GM21723 (cell line): ENCODE measurements around the gene EPB41L2.
"Not testable (repeated sequence)": the region's sequence is repeated elsewhere in the genome, so short reads cannot be mapped to it uniquely, and the experiment has no call there.

Experiments
- ATAC-seq: cut with Tn5 transposase; IDR thresholded peaks from one replicate; pipeline ENCODE4 v1.9.1; 2021; ENCODE audit warnings: mild to moderate bottlenecking, moderate library complexity; ENCODE audit not compliant: unreplicated experiment

EPB41L2 gene

DNA sequence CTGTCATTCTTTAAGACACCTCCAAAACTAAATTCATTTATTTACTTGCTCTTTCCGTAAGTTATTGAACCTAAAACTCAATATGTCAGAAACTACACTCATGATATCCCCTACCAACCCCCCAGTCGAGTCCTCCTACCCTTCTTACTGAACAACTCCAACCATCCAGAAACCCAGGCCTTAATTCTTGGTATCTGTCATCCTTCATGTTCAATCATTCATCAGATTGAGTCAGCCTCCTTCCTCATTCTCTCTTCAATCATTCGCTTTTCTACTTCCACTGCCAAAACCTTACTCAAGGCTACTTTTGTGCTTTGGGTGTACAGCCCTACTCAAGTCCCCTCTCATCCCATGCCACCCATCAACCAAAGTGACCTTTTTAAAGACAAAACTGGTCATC is 140.1 kb downstream of the EPB41L2 start:
- ATAC-seq: no peak

GRCh38 chr6:130920969-130921368 is 142.1 kb downstream of the EPB41L2 start:
- no peak for ATAC-seq

GRCh38 chr6:130918171-130918570 is 144.9 kb downstream of the EPB41L2 start:
- ATAC-seq: no peak

GRCh38 chr6:130915606-130916005 is 147.4 kb downstream of the EPB41L2 start:
- ATAC-seq: not testable (repeated sequence)

DNA sequence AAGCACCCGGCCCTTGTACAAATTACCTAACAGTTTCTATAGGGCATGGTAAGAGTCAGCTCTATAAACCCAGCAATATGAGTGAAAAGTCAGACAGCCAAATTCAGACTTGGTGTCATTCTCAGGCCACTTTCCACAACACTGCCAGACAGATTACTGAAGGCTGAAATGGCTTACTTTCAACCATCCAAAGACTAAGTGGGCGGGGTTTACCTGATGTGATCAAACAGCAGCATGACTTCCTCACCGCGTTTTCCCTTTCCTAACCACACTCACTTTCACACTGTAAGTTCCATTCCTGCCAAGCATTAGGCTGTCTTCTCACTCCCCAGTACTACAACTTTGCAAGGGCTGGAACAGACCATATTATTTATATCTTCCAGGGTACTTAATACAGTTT is 149.9 kb downstream of the EPB41L2 start:
- peak; percentile 67 for ATAC-seq

DNA sequence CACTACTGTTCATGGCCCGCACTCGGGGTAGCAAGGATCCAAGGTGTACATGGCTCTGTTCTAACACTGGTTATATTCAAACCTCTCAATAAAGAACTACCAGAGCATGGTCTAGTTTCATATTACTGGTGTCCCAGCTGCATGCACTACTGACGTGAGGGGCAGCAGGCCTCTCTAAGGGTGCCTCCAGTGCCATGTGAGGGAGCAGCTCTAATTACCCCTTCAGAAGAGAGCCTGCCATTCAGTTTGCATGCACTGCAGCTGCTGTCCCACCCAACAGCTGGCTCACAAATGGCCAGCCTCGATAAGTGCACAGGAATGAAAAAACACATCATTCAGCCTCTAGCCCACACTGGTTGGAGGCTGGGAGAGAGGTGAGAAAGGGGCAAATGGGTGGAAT is 150.6 kb downstream of the EPB41L2 start:
- no peak for ATAC-seq

GRCh38 chr6:130908958-130909357 is 154.1 kb downstream of the EPB41L2 start:
- ATAC-seq: no peak

GRCh38 chr6:130908188-130908587 is 154.9 kb downstream of the EPB41L2 start:
- ATAC-seq: peak; percentile 63

GRCh38 chr6:130907687-130908086 is 155.4 kb downstream of the EPB41L2 start:
- ATAC-seq: no peak

- no peak for ATAC-seq
Observed at GRCh38 chr6:130906736-130907381, 156.2 kb downstream of the EPB41L2 start.

- ATAC-seq: no peak
Observed at GRCh38 chr6:130903602-130904001, 159.4 kb downstream of the EPB41L2 start.

GRCh38 chr6:130903007-130903406 is 160.0 kb downstream of the EPB41L2 start:
- ATAC-seq: no peak

GRCh38 chr6:130900913-130901312 is 162.1 kb downstream of the EPB41L2 start:
- ATAC-seq: no peak

GRCh38 chr6:130896249-130896648 is 166.8 kb downstream of the EPB41L2 start:
- no peak for ATAC-seq

- no peak for ATAC-seq
Observed at GRCh38 chr6:130895516-130895915, 167.5 kb downstream of the EPB41L2 start.

- ATAC-seq: no peak
Observed at GRCh38 chr6:130893766-130894165, 169.3 kb downstream of the EPB41L2 start.

- no peak for ATAC-seq
Observed at GRCh38 chr6:130893277-130893676, 169.8 kb downstream of the EPB41L2 start.

DNA sequence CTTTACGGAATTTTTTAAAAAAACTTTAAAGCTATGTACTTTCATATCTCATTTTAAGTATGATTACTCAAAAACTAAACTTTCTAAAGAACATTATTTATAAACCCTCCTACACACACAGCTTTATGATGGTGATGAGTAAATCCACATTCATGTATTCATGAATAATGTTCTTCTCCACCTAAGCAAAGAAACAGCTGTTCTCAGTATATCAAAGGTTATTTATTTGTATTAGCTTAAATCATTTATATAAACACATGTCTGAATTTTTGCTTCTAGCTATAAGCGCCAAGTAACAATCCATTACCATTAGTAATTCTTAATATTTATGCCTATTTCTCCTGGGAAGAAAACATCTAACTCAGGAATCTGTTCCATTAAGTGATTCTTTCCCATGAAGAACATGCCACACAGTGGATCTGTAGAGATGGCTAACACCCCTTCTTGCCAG is 172.5 kb downstream of the EPB41L2 start:
- ATAC-seq: no peak

DNA sequence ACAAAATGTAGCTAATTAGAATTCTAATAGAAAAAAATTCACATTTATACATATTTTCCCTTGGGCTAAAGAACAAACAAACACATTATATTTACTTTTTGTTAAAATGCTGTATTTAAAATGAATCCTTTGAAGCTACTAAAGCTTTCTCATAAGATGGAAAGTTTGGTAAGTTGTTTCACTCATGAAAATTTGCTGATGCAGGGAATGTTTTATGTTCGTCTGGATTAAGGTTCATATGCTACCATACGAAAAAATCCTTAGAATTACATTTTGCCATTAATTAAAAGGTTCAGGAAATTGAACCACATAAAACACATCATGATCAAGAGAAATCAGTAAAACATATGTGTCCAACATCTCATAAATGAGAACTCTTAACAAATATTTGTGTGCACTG is 173.6 kb downstream of the EPB41L2 start:
- ATAC-seq: no peak

DNA sequence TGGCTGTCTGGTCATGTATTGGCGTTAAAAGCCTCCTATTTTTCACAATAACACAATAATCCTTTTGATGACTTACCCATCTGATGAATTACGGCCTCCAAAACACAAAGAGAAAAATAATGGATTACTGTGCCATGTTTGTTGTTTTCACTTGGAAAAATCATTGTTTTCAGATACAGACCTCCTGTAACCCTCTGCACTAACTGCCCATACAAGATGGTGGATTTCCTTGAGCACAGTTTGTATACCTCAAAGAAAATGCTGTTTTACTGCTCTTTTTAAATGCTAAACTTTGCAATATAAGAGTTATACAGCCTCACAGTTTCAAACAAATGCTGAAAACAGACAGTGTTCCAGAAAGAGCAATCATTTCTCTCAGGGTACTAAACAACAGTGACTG is 174.8 kb downstream of the EPB41L2 start:
- ATAC-seq: no peak

DNA sequence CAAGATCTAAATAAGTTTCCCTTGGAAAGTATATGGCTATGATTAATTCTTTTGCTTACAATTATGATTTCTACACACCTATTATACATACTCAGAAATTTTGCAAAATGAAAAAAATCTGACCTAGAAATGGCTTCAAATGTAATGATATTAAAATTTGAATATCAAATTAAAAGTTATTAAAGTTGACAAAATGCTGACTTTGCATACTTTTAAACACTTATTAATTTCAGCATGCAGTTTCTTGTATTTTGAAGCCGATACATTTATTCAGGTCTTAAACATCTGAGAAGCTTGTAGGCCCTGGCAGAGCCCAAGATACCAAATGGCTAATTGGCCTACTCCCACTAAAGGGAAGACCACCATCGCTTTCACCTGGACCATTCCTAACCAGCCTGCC is 176.1 kb downstream of the EPB41L2 start:
- ATAC-seq: no peak

GRCh38 chr6:130885392-130886192 is 177.5 kb downstream of the EPB41L2 start:
- peak; percentile 96 for ATAC-seq
